ENCODE results near the gene ZNF681.
"Not testable (repeated sequence)": the region's sequence is repeated elsewhere in the genome, so short reads cannot be mapped to it uniquely, and the experiment has no call there.

The ZNF681 gene

GRCh38 chr19:23718802-23719201 is 39.9 kb downstream of the ZNF681 start:
- no peak overlapping the region for H3K4me3 ChIP-seq (ENCODE audit: low read depth, low read length)
- TF ChIP-seq CTCF (IDR thresholded peaks at IDR 0.05; ENCODE audit: low read depth, low read length, missing control alignments): no peak
- no peak for DNase-seq (ENCODE audit: low read depth)

GRCh38 chr19:23716792-23717191 is 41.9 kb downstream of the ZNF681 start:
- TF ChIP-seq CTCF (IDR thresholded peaks at IDR 0.05; ENCODE audit: low read depth, low read length, missing control alignments): no peak
- no peak overlapping the region for H3K4me3 ChIP-seq (ENCODE audit: low read depth, low read length)
- DNase-seq (ENCODE audit: low read depth): no peak

- no peak for TF ChIP-seq CTCF (IDR thresholded peaks at IDR 0.05; ENCODE audit: low read depth, low read length, missing control alignments)
- H3K4me3 ChIP-seq (ENCODE audit: low read depth, low read length): no peak overlapping the region
- DNase-seq (ENCODE audit: low read depth): no peak
Observed at GRCh38 chr19:23709347-23709746, 49.3 kb downstream of the ZNF681 start.

- H3K4me3 ChIP-seq (ENCODE audit: low read depth, low read length): no peak overlapping the region
- DNase-seq (ENCODE audit: low read depth): no peak
- no peak for TF ChIP-seq CTCF (IDR thresholded peaks at IDR 0.05; ENCODE audit: low read depth, low read length, missing control alignments)
Observed at GRCh38 chr19:23706657-23707056, 52.0 kb downstream of the ZNF681 start.

GRCh38 chr19:23699521-23699860 is 59.2 kb downstream of the ZNF681 start:
- H3K4me3 ChIP-seq (ENCODE audit: low read depth, low read length): no peak overlapping the region
- no peak for DNase-seq (ENCODE audit: low read depth)

GRCh38 chr19:23698711-23699520 is 59.8 kb downstream of the ZNF681 start:
- no peak for TF ChIP-seq CTCF (IDR thresholded peaks at IDR 0.05; ENCODE audit: low read depth, low read length, missing control alignments)
- H3K4me3 ChIP-seq (ENCODE audit: low read depth, low read length): no peak overlapping the region
- no peak for DNase-seq (ENCODE audit: low read depth)

More at GRCh38 chr19:23699521-23699860, 59.2 kb downstream of the ZNF681 start:
- TF ChIP-seq CTCF (IDR thresholded peaks at IDR 0.05; ENCODE audit: low read depth, low read length, missing control alignments): no peak

GRCh38 chr19:23692937-23693336 is 65.8 kb downstream of the ZNF681 start:
- DNase-seq (ENCODE audit: low read depth); H3K4me3 ChIP-seq (ENCODE audit: low read depth, low read length): not testable (repeated sequence)

All from GM12864 (cell line).